Keratinocyte (primary cell): ENCODE data around the gene R3HCC1L. TPM values are rescaled to one million over a fixed set of nuclear protein-coding genes. Genes with fewer than 3 reads are reported as not detected.

ENCODE experiments used
- DNase-seq: peaks from one replicate; pipeline ENCODE4 v3.0.0-alpha.2; 2011; ENCODE audit warnings: low read depth, missing footprints, low spot score
- FAIRE-seq: peaks from 2 replicates; lab custom pipeline; 2011; peaks lifted over from hg19 to GRCh38; lab: Jason Lieb, UNC
- H2AFZ ChIP-seq: 2 replicates; pipeline ENCODE4 v1.6.0; 2012; ENCODE audit warnings: low read length, control low read depth, inconsistent platforms; ENCODE audit not compliant: control insufficient read depth
- H3K27ac ChIP-seq: 2 replicates; pipeline ENCODE4 v1.5.1; 2011; ENCODE audit warnings: low read length; ENCODE audit not compliant: control insufficient read depth, insufficient read depth
- H3K27me3 ChIP-seq: 3 replicates; pipeline ENCODE4 v1.6.0; 2011; ENCODE audit warnings: low read length; ENCODE audit not compliant: control insufficient read depth, insufficient read depth; ENCODE audit errors: extremely low read depth
- H3K36me3 ChIP-seq, 2 experiments: 2 replicates in 1 of 2; 3 replicates in 1 of 2; pipeline ENCODE4 v1.5.1; 2011; ENCODE audit warnings: low read length in 2 of 2, mild to moderate bottlenecking in 1 of 2; ENCODE audit not compliant: control insufficient read depth in 2 of 2, insufficient read depth in 2 of 2; ENCODE audit errors: extremely low read depth in 1 of 2
- H3K4me1 ChIP-seq: 3 replicates; pipeline ENCODE4 v1.5.1; 2011; ENCODE audit warnings: low read length; ENCODE audit not compliant: control insufficient read depth, insufficient read depth; ENCODE audit errors: extremely low read depth
- H3K4me2 ChIP-seq: 3 replicates; pipeline ENCODE4 v1.6.0; 2011; ENCODE audit warnings: low read depth, low read length; ENCODE audit not compliant: control insufficient read depth, insufficient read depth; ENCODE audit errors: extremely low read depth
- H3K4me3 ChIP-seq, 3 experiments: fragments of 200-600 bp in 1 of 3; sonication (generic) in 1 of 3; 2 replicates in 2 of 3; 3 replicates in 1 of 3; pipeline ENCODE4 v1.5.1; 2011 to 2016; ENCODE audit warnings: low read length in 3 of 3, mild to moderate bottlenecking in 3 of 3, control low read depth in 2 of 3, inconsistent platforms in 1 of 3, low read depth in 1 of 3, mixed read lengths in 1 of 3, mixed run types in 1 of 3, moderate library complexity in 1 of 3; ENCODE audit not compliant: control insufficient read depth in 2 of 3, insufficient read depth in 2 of 3; ENCODE audit errors: extremely low read depth in 1 of 3
- H3K79me2 ChIP-seq: 2 replicates; pipeline ENCODE4 v1.6.0; 2012; ENCODE audit warnings: low read length; ENCODE audit not compliant: control insufficient read depth, insufficient read depth
- H3K9ac ChIP-seq: 3 replicates; pipeline ENCODE4 v1.6.0; 2011; ENCODE audit warnings: low read length; ENCODE audit not compliant: control insufficient read depth, insufficient read depth; ENCODE audit errors: extremely low read depth
- H3K9me1 ChIP-seq: 3 replicates; pipeline ENCODE4 v1.6.0; 2011; ENCODE audit warnings: low read length; ENCODE audit not compliant: control insufficient read depth, insufficient read depth; ENCODE audit errors: extremely low read depth
- H3K9me3 ChIP-seq: 2 replicates; pipeline ENCODE4 v1.5.1; 2012; ENCODE audit warnings: low read depth, low read length; ENCODE audit not compliant: control insufficient read depth
- H4K20me1 ChIP-seq: 3 replicates; pipeline ENCODE4 v1.6.0; 2011; ENCODE audit warnings: low read length; ENCODE audit not compliant: control insufficient read depth, insufficient read depth; ENCODE audit errors: extremely low read depth
- CTCF ChIP-seq, 3 experiments: IDR thresholded peaks in 1 of 3; conservative IDR thresholded peaks in 1 of 3; optimal IDR thresholded peaks in 1 of 3; 2 replicates in 2 of 3; 3 replicates in 1 of 3; pipeline versions ENCODE3 to v1.5.1; 2011; ENCODE audit warnings: low read length in 3 of 3, mild to moderate bottlenecking in 3 of 3, moderate library complexity in 2 of 3, control low read depth in 1 of 3, inconsistent platforms in 1 of 3; ENCODE audit not compliant: insufficient read depth in 2 of 3; ENCODE audit errors: extremely low read depth in 1 of 3
- EZH2 ChIP-seq: IDR thresholded peaks from one replicate; pipeline ENCODE4 v1.6.1; 2012; ENCODE audit warnings: inconsistent platforms, mild to moderate bottlenecking, low read length, moderate library complexity
- dilution Hi-C: fragments of 300-500 bp; cut with MboI; formaldehyde crosslinking; loops from one replicate; pipeline ENCODE4 v1.7.0; 2020; ENCODE audit warnings: low sequenced_read_pairs; ENCODE audit not compliant: extremely low pct_ligation_motif_present
- polyA plus RNA-seq, 5 experiments: library from polyadenylated mRNA; depleted of rRNA in 3 of 5; stranded (reverse) in 3 of 5; stranded (forward) in 1 of 5; unstranded in 1 of 5; fragments of >200 nt; gene quantifications; 1 replicate in 1 of 5; 2 replicates in 3 of 5; 3 replicates in 1 of 5; pipeline versions ENCODE4 v1.2.1 to v1.2.3, GENCODE V29; 2011 to 2012; ENCODE audit warnings: missing spikeins in 2 of 5, low read depth in 1 of 5, low replicate concordance in 1 of 5

Gene R3HCC1L
- polyA plus RNA-seq, 1 donor (not counting 4 experiments of a cell fraction or from before 2014, with no cell fraction given), result 11.7 TPM

- Histone ChIP-seq H3K4me3 (no peak overlapping the region), H3K4me2 (no peak overlapping the region), H4K20me1 (no peaks in the 10 kb centered on the region), H3K9ac (no peak overlapping the region), H3K79me2 (no peaks in the 10 kb centered on the region), H3K4me1 (peaks cover 17% of the 10 kb centered on the region), H3K27me3 (peaks cover 13% of the 10 kb centered on the region), H3K27ac (no peak overlapping the region), H3K9me3 (no peaks in the 10 kb centered on the region), H3K36me3 (no peaks in the 10 kb centered on the region), H3K9me1 (no peaks in the 10 kb centered on the region), H2AFZ (no peak overlapping the region)
- dilution Hi-C loops, result no loop called here
- DNase-seq (no peak), FAIRE-seq (no peak)
- TF ChIP-seq EZH2 (no peak), CTCF (optimal IDR thresholded peaks at IDR 0.05 in 1 of 3, IDR thresholded peaks at IDR 0.05 in 1 of 3, conservative IDR thresholded peaks at IDR 0.05 in 1 of 3; ENCODE audit: extremely low read depth in 1 of 3, insufficient read depth in 2 of 3, low read length in 3 of 3) (no peak)
These were observed 132.8 kb downstream of the R3HCC1L start for GRCh38 chr10:98267069-98267893.

- peak within 1 kb of the TSS in 1 of 3 experiments; percentile 11 for H3K4me3 ChIP-seq
- H3K36me3 ChIP-seq, result no peaks in the 10 kb centered on the region
- no peaks in the 10 kb centered on the region for H4K20me1 ChIP-seq
- peaks cover 17% of the 10 kb centered on the region for H3K4me1 ChIP-seq
- H3K27me3 ChIP-seq, result peaks cover 13% of the 10 kb centered on the region
- no peaks in the 10 kb centered on the region for H3K9me1 ChIP-seq
- H3K9ac ChIP-seq, result no peak within 1 kb of the TSS
- DNase-seq, result no peak
- H3K27ac ChIP-seq, result no peak within 1 kb of the TSS
- H2AFZ ChIP-seq, result peak within 1 kb of the TSS; percentile 49
- H3K9me3 ChIP-seq, result no peaks in the 10 kb centered on the region
- dilution Hi-C loops, result no loop called here
- no peaks in the 10 kb centered on the region for H3K79me2 ChIP-seq
- H3K4me2 ChIP-seq, result peak within 1 kb of the TSS; percentile 67
- TF ChIP-seq EZH2 (no peak), CTCF (optimal IDR thresholded peaks at IDR 0.05 in 1 of 3, IDR thresholded peaks at IDR 0.05 in 1 of 3, conservative IDR thresholded peaks at IDR 0.05 in 1 of 3; ENCODE audit: extremely low read depth in 1 of 3, insufficient read depth in 2 of 3, low read length in 3 of 3) (no peak)
- no peak for FAIRE-seq
These were observed 133.6 kb downstream of the R3HCC1L start, which contains the start of gene LOXL4 for GRCh38 chr10:98267894-98268693. TSS of gene LOXL4 (minus strand) at chr10:98268194. CDS start at chr10:98263019, 5,175 bp downstream.
